Measurements from ENCODE around the gene ADAMTS14.

Gene ADAMTS14

GRCh38 chr10:70779511-70780369 is 107.4 kb downstream of the ADAMTS14 start:
- Mint-ChIP-seq H3K27ac (no peak overlapping the region), H3K27me3 (peaks cover 3% of the 10 kb centered on the region), H3K36me3 (no peaks in the 10 kb centered on the region), H3K4me3 (no peak overlapping the region), H3K9me3 (no peaks in the 10 kb centered on the region), H3K4me1 (no peaks in the 10 kb centered on the region)
- ATAC-seq: no peak

- no peaks in the 10 kb centered on the region for H3K4me1 Mint-ChIP-seq
- no peaks in the 10 kb centered on the region for H3K36me3 Mint-ChIP-seq
- no peaks in the 10 kb centered on the region for H3K27me3 Mint-ChIP-seq
- no peak overlapping the region for H3K4me3 Mint-ChIP-seq
- H3K27ac Mint-ChIP-seq: no peak overlapping the region
- no peak for ATAC-seq
- no peaks in the 10 kb centered on the region for H3K9me3 Mint-ChIP-seq
Observed at GRCh38 chr10:70780370-70780760, 108.1 kb downstream of the ADAMTS14 start.

- Mint-ChIP-seq H3K27me3 (no peaks in the 10 kb centered on the region), H3K36me3 (no peaks in the 10 kb centered on the region), H3K4me3 (no peak overlapping the region), H3K4me1 (no peaks in the 10 kb centered on the region), H3K27ac (no peak overlapping the region), H3K9me3 (no peaks in the 10 kb centered on the region)
- no peak for ATAC-seq
Observed at GRCh38 chr10:70780772-70781171, 108.5 kb downstream of the ADAMTS14 start.

GRCh38 chr10:70781461-70782051 is 109.2 kb downstream of the ADAMTS14 start:
- ATAC-seq: no peak
- no peak overlapping the region for H3K4me3 Mint-ChIP-seq
- H3K27ac Mint-ChIP-seq: no peak overlapping the region
- no peaks in the 10 kb centered on the region for H3K9me3 Mint-ChIP-seq
- H3K4me1 Mint-ChIP-seq: no peaks in the 10 kb centered on the region
- H3K27me3 Mint-ChIP-seq: no peaks in the 10 kb centered on the region
- no peaks in the 10 kb centered on the region for H3K36me3 Mint-ChIP-seq

GRCh38 chr10:70782086-70782745 is 109.9 kb downstream of the ADAMTS14 start:
- no peak for ATAC-seq
- Mint-ChIP-seq H3K36me3 (no peaks in the 10 kb centered on the region), H3K27me3 (no peaks in the 10 kb centered on the region), H3K9me3 (no peaks in the 10 kb centered on the region), H3K4me3 (no peak overlapping the region), H3K27ac (no peak overlapping the region), H3K4me1 (no peaks in the 10 kb centered on the region)

GRCh38 chr10:70782746-70783680 is 110.7 kb downstream of the ADAMTS14 start:
- Mint-ChIP-seq H3K9me3 (no peaks in the 10 kb centered on the region), H3K36me3 (no peaks in the 10 kb centered on the region), H3K4me1 (no peaks in the 10 kb centered on the region), H3K27me3 (peaks cover 1% of the 10 kb centered on the region), H3K27ac (no peak overlapping the region), H3K4me3 (no peak overlapping the region)
- no peak for ATAC-seq

GRCh38 chr10:70784016-70784415 is 111.7 kb downstream of the ADAMTS14 start:
- Mint-ChIP-seq H3K4me3 (no peak overlapping the region), H3K27ac (no peak overlapping the region), H3K27me3 (peaks cover 11% of the 10 kb centered on the region), H3K36me3 (no peaks in the 10 kb centered on the region), H3K4me1 (no peaks in the 10 kb centered on the region), H3K9me3 (no peaks in the 10 kb centered on the region)
- no peak for ATAC-seq

GRCh38 chr10:70784471-70784870 is 112.2 kb downstream of the ADAMTS14 start:
- Mint-ChIP-seq H3K36me3 (no peaks in the 10 kb centered on the region), H3K27me3 (peaks cover 16% of the 10 kb centered on the region), H3K27ac (no peak overlapping the region), H3K4me3 (no peak overlapping the region), H3K4me1 (no peaks in the 10 kb centered on the region), H3K9me3 (no peaks in the 10 kb centered on the region)
- ATAC-seq: no peak

GRCh38 chr10:70785190-70785589 is 112.9 kb downstream of the ADAMTS14 start, which contains the start of gene TBATA:
TBATA (minus strand) TSS chr10:70785377; CDS start chr10:70783379, 1,998 bp downstream.
- ATAC-seq: no peak
- Mint-ChIP-seq H3K4me1 (no peaks in the 10 kb centered on the region), H3K27ac (no peak within 1 kb of the TSS), H3K36me3 (no peaks in the 10 kb centered on the region), H3K9me3 (no peaks in the 10 kb centered on the region), H3K4me3 (no peak within 1 kb of the TSS), H3K27me3 (peaks cover 19% of the 10 kb centered on the region)

GRCh38 chr10:70786799-70787415 is 114.6 kb downstream of the ADAMTS14 start:
- Mint-ChIP-seq H3K4me3 (no peak overlapping the region), H3K27me3 (peaks cover 35% of the 10 kb centered on the region), H3K27ac (no peak overlapping the region), H3K4me1 (no peaks in the 10 kb centered on the region), H3K36me3 (no peaks in the 10 kb centered on the region), H3K9me3 (no peaks in the 10 kb centered on the region)
- no peak for ATAC-seq

GRCh38 chr10:70791386-70792039 is 119.2 kb downstream of the ADAMTS14 start:
- ATAC-seq: no peak
- peaks cover 59% of the 10 kb centered on the region for H3K27me3 Mint-ChIP-seq
- H3K9me3 Mint-ChIP-seq: peaks cover under 1% of the 10 kb centered on the region

GRCh38 chr10:70795613-70796012 is 123.3 kb downstream of the ADAMTS14 start:
- H3K27me3 Mint-ChIP-seq: peaks cover 72% of the 10 kb centered on the region
- peaks cover 3% of the 10 kb centered on the region for H3K9me3 Mint-ChIP-seq
- H3K4me3 Mint-ChIP-seq: no peak overlapping the region
- ATAC-seq: no peak
- no peak overlapping the region for H3K27ac Mint-ChIP-seq
- no peaks in the 10 kb centered on the region for H3K36me3 Mint-ChIP-seq
- H3K4me1 Mint-ChIP-seq: no peaks in the 10 kb centered on the region

More at GRCh38 chr10:70791386-70792039, 119.2 kb downstream of the ADAMTS14 start:
- H3K36me3 Mint-ChIP-seq: no peaks in the 10 kb centered on the region
- H3K4me3 Mint-ChIP-seq: no peak overlapping the region
- H3K4me1 Mint-ChIP-seq: no peaks in the 10 kb centered on the region
- no peak overlapping the region for H3K27ac Mint-ChIP-seq

- Mint-ChIP-seq H3K36me3 (no peaks in the 10 kb centered on the region), H3K27ac (no peak overlapping the region), H3K4me1 (no peaks in the 10 kb centered on the region), H3K9me3 (peaks cover 3% of the 10 kb centered on the region), H3K4me3 (no peak overlapping the region), H3K27me3 (peaks cover 62% of the 10 kb centered on the region)
- ATAC-seq: no peak
Observed at GRCh38 chr10:70797840-70798239, 125.5 kb downstream of the ADAMTS14 start.

- Mint-ChIP-seq H3K27me3 (peaks cover 66% of the 10 kb centered on the region), H3K4me1 (no peaks in the 10 kb centered on the region), H3K4me3 (no peak overlapping the region), H3K9me3 (peaks cover 3% of the 10 kb centered on the region), H3K27ac (no peak overlapping the region), H3K36me3 (no peaks in the 10 kb centered on the region)
- ATAC-seq: no peak
Observed at GRCh38 chr10:70799124-70799523, 126.8 kb downstream of the ADAMTS14 start.
